ENCODE results near the gene MC3R.
"Not testable (repeated sequence)": the region's sequence is repeated elsewhere in the genome, so short reads cannot be mapped to it uniquely, and the experiment has no call there.

The MC3R gene

GRCh38 chr20:56211051-56211450, 37.5 kb upstream of the MC3R start:
- FAIRE-seq (no peak), DNase-seq (ENCODE audit: insufficient read length, low spot score) (no peak)
- TF ChIP-seq, protein P1, sequence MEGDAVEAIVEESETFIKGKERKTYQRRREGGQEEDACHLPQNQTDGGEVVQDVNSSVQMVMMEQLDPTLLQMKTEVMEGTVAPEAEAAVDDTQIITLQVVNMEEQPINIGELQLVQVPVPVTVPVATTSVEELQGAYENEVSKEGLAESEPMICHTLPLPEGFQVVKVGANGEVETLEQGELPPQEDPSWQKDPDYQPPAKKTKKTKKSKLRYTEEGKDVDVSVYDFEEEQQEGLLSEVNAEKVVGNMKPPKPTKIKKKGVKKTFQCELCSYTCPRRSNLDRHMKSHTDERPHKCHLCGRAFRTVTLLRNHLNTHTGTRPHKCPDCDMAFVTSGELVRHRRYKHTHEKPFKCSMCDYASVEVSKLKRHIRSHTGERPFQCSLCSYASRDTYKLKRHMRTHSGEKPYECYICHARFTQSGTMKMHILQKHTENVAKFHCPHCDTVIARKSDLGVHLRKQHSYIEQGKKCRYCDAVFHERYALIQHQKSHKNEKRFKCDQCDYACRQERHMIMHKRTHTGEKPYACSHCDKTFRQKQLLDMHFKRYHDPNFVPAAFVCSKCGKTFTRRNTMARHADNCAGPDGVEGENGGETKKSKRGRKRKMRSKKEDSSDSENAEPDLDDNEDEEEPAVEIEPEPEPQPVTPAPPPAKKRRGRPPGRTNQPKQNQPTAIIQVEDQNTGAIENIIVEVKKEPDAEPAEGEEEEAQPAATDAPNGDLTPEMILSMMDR (IDR thresholded peaks at IDR 0.05; ENCODE audit: insufficient read depth, missing control alignments), result no peak

- FAIRE-seq (no peak), DNase-seq (ENCODE audit: insufficient read length, low spot score) (no peak)
- TF ChIP-seq, protein P1 (IDR thresholded peaks at IDR 0.05; ENCODE audit: insufficient read depth, missing control alignments), result no peak
Measured at GRCh38 chr20:56212091-56212490, 36.4 kb upstream of the MC3R start.

DNA sequence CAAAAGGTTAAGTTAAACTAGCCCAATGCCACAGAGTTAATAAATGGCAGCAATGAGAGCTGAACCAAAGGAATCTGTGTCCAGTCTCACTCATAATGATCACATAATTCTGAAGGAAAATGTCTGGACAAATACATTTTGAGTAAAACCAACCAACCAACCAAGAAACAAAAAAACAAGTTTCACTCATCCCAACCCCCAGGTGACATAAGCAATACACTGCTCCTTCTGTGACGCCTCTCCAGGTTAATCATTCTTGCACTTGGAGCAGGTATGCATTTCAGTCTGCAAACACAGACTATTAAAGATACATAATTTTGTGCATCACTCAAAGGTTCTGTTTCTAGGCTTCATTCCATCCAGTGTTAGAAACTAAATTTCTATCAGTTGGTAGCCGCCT, 35.2 kb upstream of the MC3R start:
- no peak for FAIRE-seq
- TF ChIP-seq, protein P1 (IDR thresholded peaks at IDR 0.05; ENCODE audit: insufficient read depth, missing control alignments), result no peak
- DNase-seq (ENCODE audit: insufficient read length, low spot score), result no peak

DNA sequence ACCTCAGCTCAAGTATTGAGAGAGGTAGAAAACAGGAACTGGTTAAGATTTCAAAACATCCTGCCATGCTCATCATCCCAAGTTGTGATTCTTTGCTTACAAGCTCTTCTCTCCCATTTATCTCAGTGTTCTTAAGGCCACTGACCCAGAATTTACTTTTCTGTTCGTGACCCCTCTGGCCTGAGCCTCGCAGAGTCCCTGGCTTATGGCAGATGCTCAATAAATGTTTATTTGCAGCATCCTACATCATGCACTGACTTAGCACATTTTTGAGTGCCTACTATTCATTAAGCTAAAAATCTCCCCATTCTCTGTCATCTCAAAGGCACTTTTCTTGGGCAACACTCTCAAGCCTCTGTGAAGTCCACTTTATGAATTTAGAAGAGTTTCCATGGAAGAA, 33.4 kb upstream of the MC3R start:
- DNase-seq (ENCODE audit: insufficient read length, low spot score) (no peak), FAIRE-seq (no peak)
- TF ChIP-seq, protein P1 (IDR thresholded peaks at IDR 0.05; ENCODE audit: insufficient read depth, missing control alignments), result no peak

GRCh38 chr20:56217829-56218228, 30.7 kb upstream of the MC3R start:
- FAIRE-seq, result no peak
- DNase-seq (ENCODE audit: insufficient read length, low spot score), result no peak
- TF ChIP-seq, protein P1 (IDR thresholded peaks at IDR 0.05; ENCODE audit: insufficient read depth, missing control alignments), result no peak

DNA sequence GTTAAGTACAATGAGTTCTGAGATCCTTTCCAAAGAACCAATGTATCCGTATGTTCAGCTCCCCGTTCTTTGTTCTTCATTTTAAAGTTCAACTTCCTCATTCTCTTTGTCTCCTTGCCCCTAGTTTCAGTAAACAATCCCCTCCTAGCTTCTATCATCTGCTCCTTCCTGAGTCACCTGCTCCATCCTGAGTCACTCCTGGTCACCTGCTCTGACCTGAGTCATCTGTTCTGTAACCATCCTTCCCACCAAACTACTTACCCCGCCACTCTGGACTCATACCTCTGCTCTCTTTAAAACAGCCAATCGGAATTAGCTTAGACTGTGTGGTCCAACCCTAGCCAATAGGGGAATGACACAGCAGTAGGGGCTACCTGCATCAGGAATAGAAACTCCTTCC, 27.3 kb upstream of the MC3R start:
- DNase-seq (ENCODE audit: insufficient read length, low spot score); FAIRE-seq: not testable (repeated sequence)

DNA sequence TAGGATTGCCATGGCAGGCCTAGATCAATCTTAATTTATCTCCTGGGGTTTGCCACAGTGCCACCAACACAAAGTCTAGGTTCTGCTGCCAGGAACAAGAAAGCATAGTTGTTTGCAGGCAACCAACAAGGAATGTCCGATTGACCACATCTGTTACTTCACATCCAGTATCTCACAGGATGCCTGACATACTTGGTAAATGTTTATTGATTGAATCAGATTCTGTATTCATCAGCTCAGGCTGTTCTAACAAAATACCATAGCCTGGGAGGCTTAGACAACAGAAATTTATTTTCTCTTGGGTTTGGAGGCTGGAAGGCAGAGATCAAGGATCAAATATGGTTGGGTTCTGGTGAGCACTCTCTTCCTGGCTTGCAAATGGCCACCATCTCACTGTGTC, 26.3 kb upstream of the MC3R start:
- TF ChIP-seq, protein P1 (IDR thresholded peaks at IDR 0.05; ENCODE audit: insufficient read depth, missing control alignments), result no peak
- DNase-seq (ENCODE audit: insufficient read length, low spot score) (no peak), FAIRE-seq (no peak)

- DNase-seq (ENCODE audit: insufficient read length, low spot score) (no peak), FAIRE-seq (no peak)
- TF ChIP-seq, protein P1 (IDR thresholded peaks at IDR 0.05; ENCODE audit: insufficient read depth, missing control alignments), result no peak
Measured at GRCh38 chr20:56222945-56223344, 25.6 kb upstream of the MC3R start.
